Neural progenitor cell (in vitro differentiated cells): ENCODE data around the gene TACO1. TPM values are rescaled to one million over a fixed set of nuclear protein-coding genes. Genes with fewer than 3 reads are reported as not detected.

Source experiments
- DNase-seq: peaks from one replicate; pipeline ENCODE4 v3.0.0-alpha.2; 2016; ENCODE audit warnings: low spot score
- H2AFZ ChIP-seq: fragments of 200-600 bp; sonication (generic); replicated peaks from 2 replicates; pipeline ENCODE4 v1.6.1; 2016; ENCODE audit warnings: antibody characterized with exemption
- H3F3A ChIP-seq: fragments of 200-600 bp; sonication (generic); 2 replicates; pipeline ENCODE4 v1.6.1; 2016; ENCODE audit warnings: antibody characterized with exemption, low read depth
- H3K27ac ChIP-seq: fragments of 200-600 bp; sonication (generic); 2 replicates; pipeline ENCODE4 v1.5.1; 2016; ENCODE audit warnings: mild to moderate bottlenecking
- H3K27me3 ChIP-seq: fragments of 200-600 bp; sonication (generic); 2 replicates; pipeline ENCODE4 v1.6.1; 2016; ENCODE audit warnings: mild to moderate bottlenecking, moderate library complexity
- H3K36me3 ChIP-seq: fragments of 200-600 bp; sonication (generic); 2 replicates; pipeline ENCODE4 v1.5.1; 2016
- H3K4me1 ChIP-seq: fragments of 200-600 bp; sonication (generic); 2 replicates; pipeline ENCODE4 v1.6.1; 2016; ENCODE audit warnings: mixed run types
- H3K4me2 ChIP-seq: fragments of 200-600 bp; sonication (generic); 2 replicates; pipeline ENCODE4 v1.6.1; 2016
- H3K4me3 ChIP-seq: fragments of 200-600 bp; sonication (generic); 2 replicates; pipeline ENCODE4 v1.5.1; 2016
- H3K79me2 ChIP-seq: fragments of 200-600 bp; sonication (generic); 2 replicates; pipeline ENCODE4 v1.6.1; 2016; ENCODE audit warnings: low read depth
- H3K9ac ChIP-seq: fragments of 200-600 bp; sonication (generic); 2 replicates; pipeline ENCODE4 v1.6.1; 2016
- H3K9me3 ChIP-seq: fragments of 200-600 bp; sonication (generic); 2 replicates; pipeline ENCODE4 v1.5.1; 2016; ENCODE audit warnings: low read depth
- H4K20me1 ChIP-seq: fragments of 200-600 bp; sonication (generic); 2 replicates; pipeline ENCODE4 v1.6.1; 2016; ENCODE audit warnings: low read depth
- H3K27ac Mint-ChIP-seq: 3 replicates; pipeline ENCODE4 v1.8.0; 2021; ENCODE audit warnings: mixed read lengths
- H3K27me3 Mint-ChIP-seq: 2 replicates; pipeline ENCODE4 v1.8.0; 2022; ENCODE audit warnings: low read depth, mild to moderate bottlenecking, inconsistent platforms, moderate library complexity, mixed read lengths; ENCODE audit not compliant: insufficient read depth
- H3K36me3 Mint-ChIP-seq: 3 replicates; pipeline ENCODE4 v1.8.0; 2021; ENCODE audit warnings: mixed read lengths
- H3K4me1 Mint-ChIP-seq: 3 replicates; pipeline ENCODE4 v1.8.0; 2021; ENCODE audit warnings: mixed read lengths
- H3K4me3 Mint-ChIP-seq: 3 replicates; pipeline ENCODE4 v1.8.0; 2021; ENCODE audit warnings: mild to moderate bottlenecking, moderate library complexity, mixed read lengths
- H3K9me3 Mint-ChIP-seq: 3 replicates; pipeline ENCODE4 v1.8.0; 2020; ENCODE audit warnings: mixed read lengths
- CTCF ChIP-seq: fragments of 200-600 bp; sonication (generic); IDR thresholded peaks from 2 replicates; pipeline ENCODE4 v1.5.1; 2017; ENCODE audit warnings: antibody characterized with exemption, mild to moderate bottlenecking
- EZH2 ChIP-seq: fragments of 200-600 bp; sonication (generic); IDR thresholded peaks from 2 replicates; pipeline ENCODE4 v1.6.1; 2017; ENCODE audit warnings: antibody characterized with exemption, mild to moderate bottlenecking, moderate library complexity
- EZH2phosphoT487 ChIP-seq: fragments of 200-600 bp; sonication (generic); IDR thresholded peaks from 2 replicates; pipeline ENCODE4 v1.6.1; 2017; ENCODE audit warnings: antibody characterized with exemption
- total RNA-seq: library from RNA; depleted of rRNA; stranded (reverse); fragments of >200 nt; gene quantifications from 2 replicates; pipeline ENCODE4 v1.2.3, GENCODE V29; 2015; ENCODE audit warnings: low replicate concordance

Gene TACO1
- total RNA-seq, 1 donor from 2014 or later: 18.3 TPM

GRCh38 chr17:63633742-63634141 lies 33.0 kb downstream of the TACO1 start:
- no peak for DNase-seq
- H3K27me3 ChIP-seq: no peaks in the 10 kb centered on the region
- no peak overlapping the region for H3K4me3 ChIP-seq
- H3K9me3 Mint-ChIP-seq: no peaks in the 10 kb centered on the region
- H3K9me3 ChIP-seq: no peaks in the 10 kb centered on the region
- H3K9ac ChIP-seq: no peak overlapping the region
- H3K4me1 Mint-ChIP-seq: peaks cover 20% of the 10 kb centered on the region
- H3K27ac ChIP-seq: peak overlapping the region; percentile 63
- peaks cover 28% of the 10 kb centered on the region for H3K4me1 ChIP-seq
- H3K36me3 Mint-ChIP-seq: peaks cover 9% of the 10 kb centered on the region
- H3F3A ChIP-seq: peaks cover 36% of the 10 kb centered on the region
- peak overlapping the region; percentile 63 for H2AFZ ChIP-seq
- H3K4me3 Mint-ChIP-seq: no peak overlapping the region
- H3K27ac Mint-ChIP-seq: no peak overlapping the region
- no peaks in the 10 kb centered on the region for H3K36me3 ChIP-seq
- peaks cover 21% of the 10 kb centered on the region for H4K20me1 ChIP-seq
- peaks cover 18% of the 10 kb centered on the region for H3K79me2 ChIP-seq
- TF ChIP-seq EZH2 (no peak), CTCF (no peak), EZH2phosphoT487 (no peak)
- peak overlapping the region; percentile 64 for H3K4me2 ChIP-seq
- H3K27me3 Mint-ChIP-seq: peaks cover 2% of the 10 kb centered on the region

- Histone ChIP-seq H2AFZ (peak overlapping the region; percentile 63), H3F3A (peaks cover 36% of the 10 kb centered on the region), H3K27ac (peak overlapping the region; percentile 63), H3K4me3 (no peak overlapping the region), H3K9me3 (no peaks in the 10 kb centered on the region), H3K79me2 (peaks cover 14% of the 10 kb centered on the region), H3K4me2 (peak overlapping the region; percentile 64), H3K27me3 (no peaks in the 10 kb centered on the region), H4K20me1 (peaks cover 21% of the 10 kb centered on the region), H3K36me3 (no peaks in the 10 kb centered on the region), H3K9ac (no peak overlapping the region), H3K4me1 (peaks cover 28% of the 10 kb centered on the region)
- Mint-ChIP-seq H3K27me3 (peaks cover 2% of the 10 kb centered on the region), H3K36me3 (peaks cover 9% of the 10 kb centered on the region), H3K9me3 (no peaks in the 10 kb centered on the region), H3K4me3 (no peak overlapping the region), H3K27ac (no peak overlapping the region), H3K4me1 (peaks cover 20% of the 10 kb centered on the region)
- TF ChIP-seq EZH2phosphoT487 (no peak), EZH2 (no peak), CTCF (no peak)
- peak; percentile 21 for DNase-seq
These were observed 33.5 kb downstream of the TACO1 start for GRCh38 chr17:63634163-63634562.

- no peak for TF ChIP-seq EZH2
- TF ChIP-seq CTCF: no peak
- TF ChIP-seq EZH2phosphoT487: no peak
- peaks cover 12% of the 10 kb centered on the region for H3K79me2 ChIP-seq
- peaks cover 20% of the 10 kb centered on the region for H3K4me1 Mint-ChIP-seq
- H3K27me3 ChIP-seq: no peaks in the 10 kb centered on the region
- H3K36me3 Mint-ChIP-seq: peaks cover 9% of the 10 kb centered on the region
- peaks cover 30% of the 10 kb centered on the region for H3F3A ChIP-seq
- no peak overlapping the region for H3K4me3 ChIP-seq
- H3K4me1 ChIP-seq: peaks cover 28% of the 10 kb centered on the region
- no peaks in the 10 kb centered on the region for H3K36me3 ChIP-seq
- no peak overlapping the region for H2AFZ ChIP-seq
- no peak overlapping the region for H3K4me3 Mint-ChIP-seq
- peak overlapping the region; percentile 63 for H3K27ac ChIP-seq
- H3K27ac Mint-ChIP-seq: no peak overlapping the region
- no peaks in the 10 kb centered on the region for H3K9me3 Mint-ChIP-seq
- DNase-seq: no peak
- peak overlapping the region; percentile 64 for H3K4me2 ChIP-seq
- peaks cover 2% of the 10 kb centered on the region for H3K27me3 Mint-ChIP-seq
- H3K9ac ChIP-seq: no peak overlapping the region
- H3K9me3 ChIP-seq: no peaks in the 10 kb centered on the region
- H4K20me1 ChIP-seq: peaks cover 21% of the 10 kb centered on the region
These were observed 34.1 kb downstream of the TACO1 start for GRCh38 chr17:63634816-63635215.
